ENCODE results near the gene GPC6. TPM values are rescaled to one million over a fixed set of nuclear protein-coding genes. Genes with fewer than 3 reads are reported as not detected.

Gene GPC6
- total RNA-seq, 1 donor from 2014 or later = 42.9 TPM

DNA sequence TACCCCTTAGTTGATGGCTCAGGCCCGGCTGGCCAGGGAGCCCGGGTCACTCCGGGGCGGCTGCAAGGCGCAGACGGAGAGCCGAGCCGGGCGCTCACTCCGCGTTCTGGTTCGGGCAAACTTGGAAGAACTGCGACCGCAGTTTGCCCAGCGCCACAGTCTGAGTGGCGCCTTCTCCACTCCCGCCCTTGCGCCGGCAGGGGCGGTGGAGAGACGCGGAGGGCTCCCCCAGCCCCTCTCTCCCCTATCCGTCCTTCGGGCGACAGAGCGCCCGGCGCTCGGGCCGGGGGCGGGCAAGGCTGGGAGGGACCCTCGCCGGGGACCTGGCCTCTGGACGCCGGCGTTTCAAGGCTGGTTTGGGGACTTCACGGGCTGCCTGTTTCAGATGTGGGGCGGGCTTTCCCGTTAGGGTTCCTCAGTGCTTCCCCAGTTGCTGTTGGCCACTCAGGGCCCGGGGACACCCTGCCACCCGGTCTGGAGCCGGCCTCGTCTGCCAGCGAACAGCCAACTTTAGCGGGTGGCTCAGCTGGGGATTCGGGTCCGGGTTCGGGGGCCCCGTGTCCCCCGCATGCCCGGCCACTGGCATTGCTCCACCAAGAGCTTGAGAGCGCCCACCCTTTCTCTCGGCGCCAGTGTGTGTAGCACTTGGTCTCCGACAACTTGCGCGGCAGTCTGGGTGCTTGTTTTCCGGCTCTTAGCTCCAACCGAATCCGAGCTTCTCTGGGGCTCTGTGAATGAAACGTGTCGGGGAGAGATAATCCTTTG lies 1.5 kb downstream of the GPC6 start:
- peak overlapping the region; percentile 49 for H3K27ac ChIP-seq
- peaks cover 60% of the 10 kb centered on the region for H3K4me1 Mint-ChIP-seq
- TF ChIP-seq, protein P1, sequence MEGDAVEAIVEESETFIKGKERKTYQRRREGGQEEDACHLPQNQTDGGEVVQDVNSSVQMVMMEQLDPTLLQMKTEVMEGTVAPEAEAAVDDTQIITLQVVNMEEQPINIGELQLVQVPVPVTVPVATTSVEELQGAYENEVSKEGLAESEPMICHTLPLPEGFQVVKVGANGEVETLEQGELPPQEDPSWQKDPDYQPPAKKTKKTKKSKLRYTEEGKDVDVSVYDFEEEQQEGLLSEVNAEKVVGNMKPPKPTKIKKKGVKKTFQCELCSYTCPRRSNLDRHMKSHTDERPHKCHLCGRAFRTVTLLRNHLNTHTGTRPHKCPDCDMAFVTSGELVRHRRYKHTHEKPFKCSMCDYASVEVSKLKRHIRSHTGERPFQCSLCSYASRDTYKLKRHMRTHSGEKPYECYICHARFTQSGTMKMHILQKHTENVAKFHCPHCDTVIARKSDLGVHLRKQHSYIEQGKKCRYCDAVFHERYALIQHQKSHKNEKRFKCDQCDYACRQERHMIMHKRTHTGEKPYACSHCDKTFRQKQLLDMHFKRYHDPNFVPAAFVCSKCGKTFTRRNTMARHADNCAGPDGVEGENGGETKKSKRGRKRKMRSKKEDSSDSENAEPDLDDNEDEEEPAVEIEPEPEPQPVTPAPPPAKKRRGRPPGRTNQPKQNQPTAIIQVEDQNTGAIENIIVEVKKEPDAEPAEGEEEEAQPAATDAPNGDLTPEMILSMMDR (IDR thresholded peaks at IDR 0.05) = peak; percentile 65
- TF ChIP-seq EZH2phosphoT487 (IDR thresholded peaks at IDR 0.05) = no peak
- no peak for TF ChIP-seq EZH2 (IDR thresholded peaks at IDR 0.05)
- H3K27me3 ChIP-seq = no peaks in the 10 kb centered on the region
- H3K4me1 ChIP-seq = peaks cover 38% of the 10 kb centered on the region
- peak overlapping the region; percentile 99 for H3K27ac Mint-ChIP-seq
- H3K9me3 Mint-ChIP-seq = peaks cover 2% of the 10 kb centered on the region
- no peaks in the 10 kb centered on the region for H4K20me1 ChIP-seq (ENCODE audit: low read depth)
- H3K4me3 Mint-ChIP-seq = peak overlapping the region; percentile 98
- H3F3A ChIP-seq (ENCODE audit: low read depth) = peaks cover 26% of the 10 kb centered on the region
- no peaks in the 10 kb centered on the region for H3K36me3 ChIP-seq
- peak overlapping the region; percentile 74 for H3K4me3 ChIP-seq
- H2AFZ ChIP-seq (replicated peaks) = peak overlapping the region; percentile 77
- H3K27me3 Mint-ChIP-seq (ENCODE audit: insufficient read depth, low read depth) = peaks cover 2% of the 10 kb centered on the region
- peak overlapping the region; percentile 81 for H3K4me2 ChIP-seq
- peak overlapping the region; percentile 56 for H3K9ac ChIP-seq
- peak; percentile 93 for DNase-seq (ENCODE audit: low spot score)
- peaks cover 43% of the 10 kb centered on the region for H3K79me2 ChIP-seq (ENCODE audit: low read depth)
- peaks cover 5% of the 10 kb centered on the region for H3K36me3 Mint-ChIP-seq
- no peaks in the 10 kb centered on the region for H3K9me3 ChIP-seq (ENCODE audit: low read depth)

DNA sequence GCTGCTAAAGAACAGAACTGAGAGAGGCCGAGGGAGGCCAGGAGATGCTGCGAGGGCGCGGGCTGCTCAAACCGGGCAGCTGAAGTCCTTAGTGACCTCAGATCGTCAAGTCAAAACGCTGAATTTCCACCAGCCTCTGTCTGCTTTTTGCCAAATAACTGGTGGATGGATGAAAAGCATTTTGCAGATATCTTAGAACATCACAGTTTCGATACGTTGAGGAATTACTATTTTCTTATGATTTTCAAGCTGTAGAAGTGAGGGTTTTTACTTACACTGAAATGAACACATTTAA lies 2.0 kb downstream of the GPC6 start:
- Histone ChIP-seq H3K9me3 (ENCODE audit: low read depth) (no peaks in the 10 kb centered on the region), H3K4me1 (peaks cover 38% of the 10 kb centered on the region), H3K4me3 (peak overlapping the region; percentile 74), H3K4me2 (peak overlapping the region; percentile 81), H3K27me3 (no peaks in the 10 kb centered on the region), H3K36me3 (no peaks in the 10 kb centered on the region), H3K27ac (peak overlapping the region; percentile 49), H2AFZ (replicated peaks) (peak overlapping the region; percentile 16), H3K79me2 (ENCODE audit: low read depth) (peaks cover 48% of the 10 kb centered on the region), H3K9ac (peak overlapping the region; percentile 33), H4K20me1 (ENCODE audit: low read depth) (no peaks in the 10 kb centered on the region), H3F3A (ENCODE audit: low read depth) (peaks cover 29% of the 10 kb centered on the region)
- DNase-seq (ENCODE audit: low spot score) = no peak
- H3K9me3 Mint-ChIP-seq = peaks cover 6% of the 10 kb centered on the region
- peaks cover 8% of the 10 kb centered on the region for H3K36me3 Mint-ChIP-seq
- H3K27me3 Mint-ChIP-seq (ENCODE audit: insufficient read depth, low read depth) = peaks cover 2% of the 10 kb centered on the region
- H3K4me1 Mint-ChIP-seq = peaks cover 55% of the 10 kb centered on the region
- no peak for TF ChIP-seq EZH2phosphoT487 (IDR thresholded peaks at IDR 0.05)
- TF ChIP-seq, protein P1 (IDR thresholded peaks at IDR 0.05) = no peak
- TF ChIP-seq EZH2 (IDR thresholded peaks at IDR 0.05) = no peak
- peak overlapping the region; percentile 98 for H3K4me3 Mint-ChIP-seq
- peak overlapping the region; percentile 99 for H3K27ac Mint-ChIP-seq

DNA sequence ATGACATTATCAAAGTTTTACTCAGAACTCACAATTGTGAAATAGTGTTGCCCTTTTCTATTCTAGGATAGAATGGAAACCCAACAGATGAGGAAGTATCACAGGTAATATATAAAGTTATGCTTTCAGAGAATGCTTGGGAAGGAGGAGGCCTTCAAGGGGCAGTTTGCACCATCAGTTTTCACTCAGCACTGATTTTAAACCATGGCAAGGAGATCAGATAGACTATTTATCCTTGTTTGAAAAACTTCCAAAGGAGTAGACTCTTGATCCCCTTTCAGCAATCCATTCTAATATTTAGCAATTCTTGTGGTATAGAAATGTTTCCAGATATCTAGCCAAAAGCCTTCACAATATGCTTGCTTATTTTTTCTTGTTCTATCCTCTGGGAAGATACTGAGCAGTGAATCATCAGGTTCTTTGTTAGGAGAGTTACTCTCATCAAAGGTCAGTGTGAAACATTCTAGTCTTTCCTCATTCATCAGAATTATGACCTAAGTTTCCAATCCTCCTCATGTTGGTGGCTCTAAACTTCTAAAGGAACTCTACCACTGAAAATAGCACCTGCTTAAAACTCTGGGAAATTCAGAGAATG lies 3.8 kb downstream of the GPC6 start:
- Histone ChIP-seq H3F3A (ENCODE audit: low read depth) (peaks cover 29% of the 10 kb centered on the region), H3K27me3 (no peaks in the 10 kb centered on the region), H3K27ac (no peak overlapping the region), H3K4me1 (peaks cover 32% of the 10 kb centered on the region), H3K4me3 (peak overlapping the region; percentile 74), H3K36me3 (no peaks in the 10 kb centered on the region), H3K79me2 (ENCODE audit: low read depth) (peaks cover 48% of the 10 kb centered on the region), H3K9ac (no peak overlapping the region), H3K4me2 (peak overlapping the region; percentile 81), H4K20me1 (ENCODE audit: low read depth) (no peaks in the 10 kb centered on the region), H2AFZ (replicated peaks) (no peak overlapping the region), H3K9me3 (ENCODE audit: low read depth) (no peaks in the 10 kb centered on the region)
- Mint-ChIP-seq H3K36me3 (peaks cover 13% of the 10 kb centered on the region), H3K4me3 (peak overlapping the region; percentile 98), H3K27me3 (ENCODE audit: insufficient read depth, low read depth) (peaks cover 2% of the 10 kb centered on the region), H3K9me3 (peaks cover 12% of the 10 kb centered on the region), H3K27ac (no peak overlapping the region), H3K4me1 (peaks cover 50% of the 10 kb centered on the region)
- no peak for DNase-seq (ENCODE audit: low spot score)
- TF ChIP-seq, protein P1 (IDR thresholded peaks at IDR 0.05) = no peak
- TF ChIP-seq EZH2 (IDR thresholded peaks at IDR 0.05) = no peak
- no peak for TF ChIP-seq EZH2phosphoT487 (IDR thresholded peaks at IDR 0.05)

Data from neural progenitor cell (in vitro differentiated cells).